WTC11 (cell line): ENCODE data around the gene RSKR. TPM values are rescaled to one million over a fixed set of nuclear protein-coding genes. Genes with fewer than 3 reads are reported as not detected.

Experiments
- ATAC-seq: fragments of 200-7000 bp; cut with Tn5 transposase; 2 replicates; pipeline ENCODE4 v1.10.0; 2021; ENCODE audit warnings: mild to moderate bottlenecking, moderate library complexity
- CTCF ChIA-PET: fragments of 300-600 bp; sonication (Branson Sonifier 250); formaldehyde crosslinking; loops from one replicate; lab custom pipeline; 2021; ENCODE audit warnings: antibody characterized with exemption; lab: Charles Lee
- POLR2A ChIA-PET: fragments of 350-600 bp; sonication (Branson Sonifier 250); formaldehyde crosslinking; loops from one replicate; lab custom pipeline; 2021; ENCODE audit warnings: antibody characterized with exemption; lab: Charles Lee
- DNase-seq: peaks from one replicate; pipeline ENCODE4 v3.0.0; 2021; ENCODE audit warnings: low spot score
- H3K27ac Mint-ChIP-seq: 2 replicates; pipeline ENCODE4 v1.8.0; 2021; ENCODE audit warnings: mixed read lengths
- H3K27me3 Mint-ChIP-seq: 2 replicates; pipeline ENCODE4 v1.8.0; 2021; ENCODE audit warnings: low read depth, mild to moderate bottlenecking, moderate library complexity, mixed read lengths
- H3K36me3 Mint-ChIP-seq: 2 replicates; pipeline ENCODE4 v1.8.0; 2021; ENCODE audit warnings: mixed read lengths
- H3K4me1 Mint-ChIP-seq: 2 replicates; pipeline ENCODE4 v1.8.0; 2022; ENCODE audit warnings: mixed read lengths
- H3K4me3 Mint-ChIP-seq: 2 replicates; pipeline ENCODE4 v1.8.0; 2021; ENCODE audit warnings: mild to moderate bottlenecking, moderate library complexity, mixed read lengths
- H3K9me3 Mint-ChIP-seq: 2 replicates; pipeline ENCODE4 v1.8.0; 2021; ENCODE audit warnings: mixed read lengths
- CBFB ChIP-seq: sonication (generic); formaldehyde crosslinking; IDR thresholded peaks from 2 replicates; pipeline ENCODE4 v1.8.1; 2022; ENCODE audit warnings: mild to moderate bottlenecking, low read depth, missing genetic modification reagents
- FOXK1 ChIP-seq: sonication (generic); formaldehyde crosslinking; IDR thresholded peaks from 2 replicates; pipeline ENCODE4 v1.8.0; 2022; ENCODE audit warnings: mild to moderate bottlenecking, moderate library complexity, missing genetic modification reagents
- JUN ChIP-seq: sonication (generic); formaldehyde crosslinking; IDR thresholded peaks from 2 replicates; pipeline ENCODE4 v1.8.0; 2023; ENCODE audit warnings: mild to moderate bottlenecking, missing genetic modification reagents
- KAT7 ChIP-seq: sonication (generic); formaldehyde crosslinking; IDR thresholded peaks from 2 replicates; pipeline ENCODE4 v1.8.1; 2023; ENCODE audit warnings: missing genetic modification reagents, mild to moderate bottlenecking, borderline replicate concordance
- MLX ChIP-seq: sonication (generic); formaldehyde crosslinking; IDR thresholded peaks from 2 replicates; pipeline ENCODE4 v1.8.1; 2023; ENCODE audit warnings: mild to moderate bottlenecking, missing genetic modification reagents, moderate library complexity
- NFATC4 ChIP-seq: fragments of 250-450 bp; sonication (Bioruptor Pico); IDR thresholded peaks from 2 replicates; pipeline ENCODE4 v1.9.0; 2021; ENCODE audit warnings: mild to moderate bottlenecking
- NFYB ChIP-seq: sonication (generic); formaldehyde crosslinking; conservative IDR thresholded peaks from 2 replicates; pipeline ENCODE4 v1.8.0; 2022; ENCODE audit warnings: low read depth, missing genetic modification reagents
- SMAD3 ChIP-seq: sonication (generic); formaldehyde crosslinking; IDR thresholded peaks from 2 replicates; pipeline ENCODE4 v1.8.0; 2022; ENCODE audit warnings: missing genetic modification reagents, mild to moderate bottlenecking, borderline replicate concordance
- SOX15 ChIP-seq: fragments of 250-450 bp; sonication (Bioruptor Pico); IDR thresholded peaks from 2 replicates; pipeline ENCODE4 v1.9.0; 2021; ENCODE audit warnings: mild to moderate bottlenecking
- SP1 ChIP-seq: sonication (generic); formaldehyde crosslinking; conservative IDR thresholded peaks from 2 replicates; pipeline ENCODE4 v1.8.1; 2022; ENCODE audit warnings: missing genetic modification reagents
- TEAD1 ChIP-seq: sonication (generic); formaldehyde crosslinking; IDR thresholded peaks from 2 replicates; pipeline ENCODE4 v1.8.0; 2022; ENCODE audit warnings: mild to moderate bottlenecking, missing genetic modification reagents
- TEAD4 ChIP-seq: sonication (generic); formaldehyde crosslinking; IDR thresholded peaks from 2 replicates; pipeline ENCODE4 v1.8.0; 2022; ENCODE audit warnings: mild to moderate bottlenecking, missing genetic modification reagents
- TP53 ChIP-seq: sonication (generic); formaldehyde crosslinking; IDR thresholded peaks from 2 replicates; pipeline ENCODE4 v1.8.1; 2023; ENCODE audit warnings: mild to moderate bottlenecking, missing genetic modification reagents
- ZBTB21 ChIP-seq: sonication (generic); formaldehyde crosslinking; IDR thresholded peaks from 2 replicates; pipeline ENCODE4 v1.8.1; 2023; ENCODE audit warnings: mild to moderate bottlenecking, missing genetic modification reagents, borderline replicate concordance
- ZNF219 ChIP-seq: sonication (generic); formaldehyde crosslinking; IDR thresholded peaks from 2 replicates; pipeline ENCODE4 v1.8.0; 2023; ENCODE audit warnings: missing genetic modification reagents, mild to moderate bottlenecking, borderline replicate concordance
- ZNF281 ChIP-seq: sonication (generic); formaldehyde crosslinking; IDR thresholded peaks from 2 replicates; pipeline ENCODE4 v1.8.0; 2023; ENCODE audit warnings: mild to moderate bottlenecking, missing genetic modification reagents
- ZNF416 ChIP-seq: fragments of 250-450 bp; sonication (Bioruptor Pico); IDR thresholded peaks from 2 replicates; pipeline ENCODE4 v1.9.0; 2021; ENCODE audit warnings: mild to moderate bottlenecking, inconsistent platforms
- ZSCAN18 ChIP-seq: fragments of 250-450 bp; sonication (Bioruptor Pico); IDR thresholded peaks from 2 replicates; pipeline ENCODE4 v2.1.2; 2022; ENCODE audit warnings: mild to moderate bottlenecking, moderate library complexity
- total RNA-seq: library from RNA; stranded (reverse); gene quantifications from 3 replicates; pipeline ENCODE4 v1.2.3, GENCODE V29; 2021
- TF ChIP-seq, protein P1 (sequence below): fragments of 250-450 bp; sonication (Bioruptor Pico); IDR thresholded peaks from 2 replicates; pipeline ENCODE4 v1.9.0; 2021; ENCODE audit warnings: mild to moderate bottlenecking
- TF ChIP-seq, protein P2 (sequence below): sonication (generic); formaldehyde crosslinking; IDR thresholded peaks from 2 replicates; pipeline ENCODE4 v1.8.1; 2022; ENCODE audit warnings: low read depth, mild to moderate bottlenecking, moderate library complexity, missing genetic modification reagents, borderline replicate concordance

The RSKR gene
- total RNA-seq, 1 experiment from 2014 or later, result 28.0 TPM

- Mint-ChIP-seq H3K36me3 (peaks cover 85% of the 10 kb centered on the region), H3K9me3 (no peaks in the 10 kb centered on the region), H3K4me1 (no peaks in the 10 kb centered on the region), H3K4me3 (no peak overlapping the region), H3K27ac (no peak overlapping the region), H3K27me3 (no peaks in the 10 kb centered on the region)
- ATAC-seq (no peak), DNase-seq (no peak)
- TF ChIP-seq, protein P1, sequence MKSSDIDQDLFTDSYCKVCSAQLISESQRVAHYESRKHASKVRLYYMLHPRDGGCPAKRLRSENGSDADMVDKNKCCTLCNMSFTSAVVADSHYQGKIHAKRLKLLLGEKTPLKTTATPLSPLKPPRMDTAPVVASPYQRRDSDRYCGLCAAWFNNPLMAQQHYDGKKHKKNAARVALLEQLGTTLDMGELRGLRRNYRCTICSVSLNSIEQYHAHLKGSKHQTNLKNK (CRISPR knock-in tag), result no peak
- TF ChIP-seq ZNF219 (CRISPR knock-in tag) (no peak), TEAD1 (CRISPR knock-in tag) (no peak), MLX (CRISPR knock-in tag) (no peak), ZSCAN18 (CRISPR knock-in tag) (no peak)
- TF ChIP-seq, protein P2, sequence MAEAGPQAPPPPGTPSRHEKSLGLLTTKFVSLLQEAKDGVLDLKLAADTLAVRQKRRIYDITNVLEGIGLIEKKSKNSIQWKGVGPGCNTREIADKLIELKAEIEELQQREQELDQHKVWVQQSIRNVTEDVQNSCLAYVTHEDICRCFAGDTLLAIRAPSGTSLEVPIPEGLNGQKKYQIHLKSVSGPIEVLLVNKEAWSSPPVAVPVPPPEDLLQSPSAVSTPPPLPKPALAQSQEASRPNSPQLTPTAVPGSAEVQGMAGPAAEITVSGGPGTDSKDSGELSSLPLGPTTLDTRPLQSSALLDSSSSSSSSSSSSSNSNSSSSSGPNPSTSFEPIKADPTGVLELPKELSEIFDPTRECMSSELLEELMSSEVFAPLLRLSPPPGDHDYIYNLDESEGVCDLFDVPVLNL (CRISPR knock-in tag), result no peak
- ChIA-PET POLR2A (interaction anchor here (0.6 kb wide), 1 partner anchor 904 kb away, joined by 4 read pairs; no protein-coding TSS in a partner anchor), CTCF (interaction anchor here (0.6 to 2.5 kb wide), 3 partner anchors 10 to 122 kb away, joined by 3 to 14 read pairs (median 4); partner anchors contain the start of gene BLTP2)
These were observed 20.4 kb upstream of the RSKR start for GRCh38 chr17:28634206-28634865.

GRCh38 chr17:28626818-28627217, 12.8 kb upstream of the RSKR start:
- no peak for DNase-seq
- Mint-ChIP-seq H3K27me3 (no peaks in the 10 kb centered on the region), H3K27ac (no peak overlapping the region), H3K9me3 (no peaks in the 10 kb centered on the region), H3K36me3 (peaks cover 70% of the 10 kb centered on the region), H3K4me1 (no peaks in the 10 kb centered on the region), H3K4me3 (no peak overlapping the region)
- TF ChIP-seq JUN (CRISPR knock-in tag) (no peak), CBFB (CRISPR knock-in tag) (no peak), KAT7 (CRISPR knock-in tag) (no peak), SMAD3 (CRISPR knock-in tag) (no peak), TEAD4 (no peak), SOX15 (CRISPR knock-in tag) (no peak), ZNF416 (CRISPR knock-in tag) (no peak), NFYB (no peak), TEAD1 (CRISPR knock-in tag) (no peak), FOXK1 (CRISPR knock-in tag) (no peak), SP1 (no peak), ZNF281 (no peak), ZBTB21 (CRISPR knock-in tag) (no peak), TP53 (CRISPR knock-in tag) (no peak), NFATC4 (no peak)
- CTCF ChIA-PET, result no interaction called here
- no peak for ATAC-seq
- POLR2A ChIA-PET, result no interaction called here
